IMR-90 (cell line): ENCODE results near the gene MKRN2OS.

Experiments
- CTCF ChIP-seq: conservative IDR thresholded peaks from 2 replicates; pipeline ENCODE4 v1.5.1; 2012; ENCODE audit warnings: mild to moderate bottlenecking, low read depth, low read length, improper control_type of control experiment
- ELK1 ChIP-seq: fragments of 150-350 bp; IDR thresholded peaks from 2 replicates; pipeline ENCODE4 v1.6.1; 2016; ENCODE audit warnings: low read depth, mild to moderate bottlenecking, low read length, moderate library complexity, borderline replicate concordance
- MXI1 ChIP-seq: IDR thresholded peaks from 2 replicates; pipeline ENCODE4 v1.6.1; 2012; ENCODE audit warnings: low read depth, mild to moderate bottlenecking, low read length, moderate library complexity, borderline replicate concordance
- POLR2A ChIP-seq: IDR thresholded peaks from 2 replicates; pipeline ENCODE4 v1.6.1; 2012; ENCODE audit warnings: mild to moderate bottlenecking, low read depth, low read length
- RAD21 ChIP-seq: IDR thresholded peaks from 2 replicates; pipeline ENCODE4 v1.6.1; 2012; ENCODE audit warnings: low read length, improper control_type of control experiment

GRCh38 chr3:12544652-12545472 is 437 bp downstream of the MKRN2OS start:
- TF ChIP-seq POLR2A (no peak), CTCF (no peak), ELK1 (no peak), MXI1 (no peak), RAD21 (no peak)
